Activated T-cell treated with anti-CD3 and anti-CD28 coated beads for 48 hours (primary cell): ENCODE results near the gene ETNK1.
"Not testable (repeated sequence)": the region's sequence is repeated elsewhere in the genome, so short reads cannot be mapped to it uniquely, and the experiment has no call there.

Source experiments
- DNase-seq: peaks from one replicate; pipeline ENCODE4 v3.0.0-alpha.2; 2020; ENCODE audit warnings: low read depth

Gene ETNK1

GRCh38 chr12:22689876-22690275, 64.9 kb downstream of the ETNK1 start:
- no peak for DNase-seq

- no peak for DNase-seq
Observed at GRCh38 chr12:22691319-22691718, 66.3 kb downstream of the ETNK1 start.

- not testable (repeated sequence) for DNase-seq
Observed at GRCh38 chr12:22692467-22692866, 67.5 kb downstream of the ETNK1 start.

- no peak for DNase-seq
Observed at GRCh38 chr12:22692964-22693555, 68.1 kb downstream of the ETNK1 start.

GRCh38 chr12:22698576-22698975, 73.6 kb downstream of the ETNK1 start:
- DNase-seq, result no peak

- not testable (repeated sequence) for DNase-seq
Observed at GRCh38 chr12:22699705-22700104, 74.7 kb downstream of the ETNK1 start.

GRCh38 chr12:22700106-22700505, 75.1 kb downstream of the ETNK1 start:
- no peak for DNase-seq

- DNase-seq, result not testable (repeated sequence)
Observed at GRCh38 chr12:22701216-22701809, 76.3 kb downstream of the ETNK1 start.

GRCh38 chr12:22702690-22703089, 77.7 kb downstream of the ETNK1 start:
- no peak for DNase-seq

GRCh38 chr12:22709292-22709691, 84.3 kb downstream of the ETNK1 start:
- no peak for DNase-seq

- no peak for DNase-seq
Observed at GRCh38 chr12:22712083-22712482, 87.1 kb downstream of the ETNK1 start.

- no peak for DNase-seq
Observed at GRCh38 chr12:22715254-22715653, 90.3 kb downstream of the ETNK1 start.

GRCh38 chr12:22719745-22720144, 94.8 kb downstream of the ETNK1 start:
- DNase-seq, result no peak

GRCh38 chr12:22722081-22722480, 97.1 kb downstream of the ETNK1 start:
- DNase-seq, result no peak

- DNase-seq, result no peak
Observed at GRCh38 chr12:22722779-22723178, 97.8 kb downstream of the ETNK1 start.

- no peak for DNase-seq
Observed at GRCh38 chr12:22728987-22729386, 104.0 kb downstream of the ETNK1 start.

GRCh38 chr12:22729431-22729956, 104.5 kb downstream of the ETNK1 start:
- no peak for DNase-seq

GRCh38 chr12:22729957-22730443, 105.0 kb downstream of the ETNK1 start:
- DNase-seq, result no peak

GRCh38 chr12:22731236-22731635, 106.3 kb downstream of the ETNK1 start:
- no peak for DNase-seq

- no peak for DNase-seq
Observed at GRCh38 chr12:22733756-22734155, 108.8 kb downstream of the ETNK1 start.

- no peak for DNase-seq
Observed at GRCh38 chr12:22738945-22739344, 114.0 kb downstream of the ETNK1 start.
